Type B pancreatic cell (in vitro differentiated cells): ENCODE measurements around the gene SECTM1. TPM values are rescaled to one million over a fixed set of nuclear protein-coding genes. Genes with fewer than 3 reads are reported as not detected.

Experiments used
- DNase-seq: peaks from one replicate; pipeline ENCODE4 v3.0.0; 2021; ENCODE audit warnings: mixed read lengths; ENCODE audit not compliant: unreplicated experiment; ENCODE audit errors: extremely low spot score
- H3K27ac Mint-ChIP-seq: 2 replicates; pipeline ENCODE4 v1.8.0; 2021; ENCODE audit warnings: mild to moderate bottlenecking, mixed read lengths
- H3K27me3 Mint-ChIP-seq: 2 replicates; pipeline ENCODE4 v1.8.0; 2021; ENCODE audit warnings: mixed read lengths
- H3K36me3 Mint-ChIP-seq: 2 replicates; pipeline ENCODE4 v1.8.0; 2021; ENCODE audit warnings: mixed read lengths
- H3K4me1 Mint-ChIP-seq: one replicate; pipeline ENCODE4 v1.8.0; 2021; ENCODE audit warnings: mixed read lengths; ENCODE audit not compliant: unreplicated experiment
- H3K4me3 Mint-ChIP-seq: 2 replicates; pipeline ENCODE4 v1.8.0; 2021; ENCODE audit warnings: mild to moderate bottlenecking, mixed read lengths
- H3K9me3 Mint-ChIP-seq: 2 replicates; pipeline ENCODE4 v1.8.0; 2021; ENCODE audit warnings: mixed read lengths
- total RNA-seq: library from RNA; stranded (reverse); gene quantifications from 2 replicates; pipeline ENCODE4 v1.2.1, GENCODE V29; 2021; ENCODE audit warnings: low replicate concordance
- TF ChIP-seq, protein P1 (sequence below): fragments of 200-600 bp; sonication (generic); conservative IDR thresholded peaks from 2 replicates; pipeline ENCODE4 v1.5.0; 2021; ENCODE audit warnings: antibody characterized with exemption, mild to moderate bottlenecking

Gene SECTM1
- total RNA-seq, 1 donor from 2014 or later: 13.2 TPM

DNA sequence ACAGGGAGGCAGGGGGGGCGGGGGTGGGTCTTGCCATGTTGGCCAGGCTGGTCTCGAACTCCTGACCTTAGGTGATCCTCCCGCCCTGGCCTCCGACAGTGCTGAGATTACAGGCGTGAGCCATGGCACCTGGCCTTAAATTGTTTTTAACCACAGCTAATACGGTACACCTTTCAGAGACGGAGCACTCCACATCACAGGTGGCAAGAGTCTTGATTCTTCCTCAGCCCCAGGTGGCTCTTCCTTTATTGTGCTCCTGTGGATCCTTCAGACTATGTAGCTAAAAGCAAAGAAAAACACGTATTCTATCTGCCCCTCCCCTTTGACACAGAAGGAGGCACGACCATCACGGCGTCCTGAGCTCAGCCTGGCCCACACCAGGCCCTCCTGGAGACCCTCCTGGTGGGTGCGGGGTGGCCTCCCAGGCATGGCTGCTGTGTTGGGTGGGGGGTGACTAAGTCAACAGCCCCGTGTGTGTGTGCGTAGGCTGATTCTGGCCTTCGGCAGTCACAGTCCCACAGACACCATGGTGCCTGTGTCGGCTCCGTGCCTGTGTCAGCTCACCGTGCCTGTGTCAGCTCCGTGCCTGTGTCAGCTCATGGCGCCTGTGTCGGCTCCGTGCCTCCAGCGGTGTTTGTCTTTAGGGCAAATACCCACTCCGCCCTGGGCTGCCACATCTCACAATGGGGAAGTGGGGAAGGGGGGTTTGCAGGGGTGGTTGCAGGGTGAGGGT, 10.8 kb upstream of the SECTM1 start:
- Mint-ChIP-seq H3K36me3 (no peaks in the 10 kb centered on the region), H3K27ac (no peak overlapping the region)
- TF ChIP-seq, protein P1, sequence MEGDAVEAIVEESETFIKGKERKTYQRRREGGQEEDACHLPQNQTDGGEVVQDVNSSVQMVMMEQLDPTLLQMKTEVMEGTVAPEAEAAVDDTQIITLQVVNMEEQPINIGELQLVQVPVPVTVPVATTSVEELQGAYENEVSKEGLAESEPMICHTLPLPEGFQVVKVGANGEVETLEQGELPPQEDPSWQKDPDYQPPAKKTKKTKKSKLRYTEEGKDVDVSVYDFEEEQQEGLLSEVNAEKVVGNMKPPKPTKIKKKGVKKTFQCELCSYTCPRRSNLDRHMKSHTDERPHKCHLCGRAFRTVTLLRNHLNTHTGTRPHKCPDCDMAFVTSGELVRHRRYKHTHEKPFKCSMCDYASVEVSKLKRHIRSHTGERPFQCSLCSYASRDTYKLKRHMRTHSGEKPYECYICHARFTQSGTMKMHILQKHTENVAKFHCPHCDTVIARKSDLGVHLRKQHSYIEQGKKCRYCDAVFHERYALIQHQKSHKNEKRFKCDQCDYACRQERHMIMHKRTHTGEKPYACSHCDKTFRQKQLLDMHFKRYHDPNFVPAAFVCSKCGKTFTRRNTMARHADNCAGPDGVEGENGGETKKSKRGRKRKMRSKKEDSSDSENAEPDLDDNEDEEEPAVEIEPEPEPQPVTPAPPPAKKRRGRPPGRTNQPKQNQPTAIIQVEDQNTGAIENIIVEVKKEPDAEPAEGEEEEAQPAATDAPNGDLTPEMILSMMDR: no peak

DNA sequence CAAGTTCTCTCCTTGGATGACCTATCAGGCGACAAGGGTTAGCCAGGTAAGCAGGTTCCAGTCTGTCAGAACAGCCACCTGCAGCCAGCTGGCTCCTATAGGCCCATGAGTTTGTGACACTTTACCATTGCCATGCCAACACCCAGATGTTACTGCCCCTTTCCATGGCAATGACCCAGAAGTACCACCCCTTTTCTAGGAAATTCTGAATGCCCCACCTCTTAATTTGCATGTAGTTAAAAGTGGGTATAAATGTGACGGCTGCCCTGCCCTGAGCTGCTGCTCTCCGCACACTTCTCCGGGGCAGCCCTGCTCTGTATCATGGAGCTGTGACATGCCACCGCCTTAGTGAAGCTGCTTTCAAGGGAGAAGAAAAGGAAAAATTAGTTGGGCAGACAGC, 10.0 kb upstream of the SECTM1 start:
- no peak for DNase-seq
- Mint-ChIP-seq H3K4me3 (no peak overlapping the region), H3K27ac (peak overlapping the region; percentile 36), H3K9me3 (no peaks in the 10 kb centered on the region), H3K36me3 (no peaks in the 10 kb centered on the region), H3K4me1 (peaks cover 31% of the 10 kb centered on the region), H3K27me3 (peaks cover 4% of the 10 kb centered on the region)
- TF ChIP-seq, protein P1: no peak

More for the DNA sequence above, 10.8 kb upstream of the SECTM1 start:
- Mint-ChIP-seq H3K9me3 (no peaks in the 10 kb centered on the region), H3K4me3 (no peak overlapping the region), H3K27me3 (peaks cover 3% of the 10 kb centered on the region), H3K4me1 (peaks cover 31% of the 10 kb centered on the region)
- no peak for DNase-seq

DNA sequence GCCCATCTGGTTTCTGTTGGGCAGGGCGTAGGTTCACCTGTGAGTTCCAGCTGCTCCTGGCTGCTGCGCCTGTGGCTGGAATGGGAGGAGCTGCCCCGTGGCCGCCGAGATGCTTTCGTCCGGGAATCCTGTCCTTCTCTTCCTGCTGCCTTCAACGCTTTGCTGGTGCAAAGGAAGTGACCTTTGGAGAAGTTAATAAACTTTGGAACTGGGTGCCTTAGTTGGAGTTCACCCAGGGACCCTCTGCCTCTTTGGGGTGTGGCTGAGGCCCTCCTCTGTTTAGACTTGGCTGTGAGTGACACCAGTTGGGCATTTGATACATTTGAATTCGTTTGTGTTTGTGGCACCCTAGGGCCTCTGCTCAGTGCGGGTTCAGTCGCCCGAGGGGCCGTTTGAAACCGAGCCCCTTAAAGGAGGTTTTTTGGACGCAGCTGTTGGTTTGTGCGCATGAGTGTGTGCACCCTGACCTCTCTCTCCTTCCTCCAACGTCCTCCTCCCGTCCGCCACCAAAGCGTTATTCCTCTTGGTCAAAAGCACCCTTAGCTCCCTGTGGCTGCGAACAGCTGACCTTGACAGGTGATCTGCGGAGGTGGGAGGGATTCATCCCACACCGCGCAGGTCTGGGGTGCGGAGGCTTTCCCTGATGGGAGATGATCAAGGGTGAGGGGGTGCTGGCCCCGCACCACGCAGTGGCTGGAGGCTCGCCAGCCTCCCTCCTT, 9.0 kb upstream of the SECTM1 start:
- H3K4me1 Mint-ChIP-seq: peaks cover 33% of the 10 kb centered on the region
- DNase-seq: no peak
- no peak overlapping the region for H3K4me3 Mint-ChIP-seq
- H3K27ac Mint-ChIP-seq: no peak overlapping the region
- TF ChIP-seq, protein P1: no peak
- H3K27me3 Mint-ChIP-seq: peaks cover 4% of the 10 kb centered on the region
- H3K36me3 Mint-ChIP-seq: no peaks in the 10 kb centered on the region
- H3K9me3 Mint-ChIP-seq: no peaks in the 10 kb centered on the region

DNA sequence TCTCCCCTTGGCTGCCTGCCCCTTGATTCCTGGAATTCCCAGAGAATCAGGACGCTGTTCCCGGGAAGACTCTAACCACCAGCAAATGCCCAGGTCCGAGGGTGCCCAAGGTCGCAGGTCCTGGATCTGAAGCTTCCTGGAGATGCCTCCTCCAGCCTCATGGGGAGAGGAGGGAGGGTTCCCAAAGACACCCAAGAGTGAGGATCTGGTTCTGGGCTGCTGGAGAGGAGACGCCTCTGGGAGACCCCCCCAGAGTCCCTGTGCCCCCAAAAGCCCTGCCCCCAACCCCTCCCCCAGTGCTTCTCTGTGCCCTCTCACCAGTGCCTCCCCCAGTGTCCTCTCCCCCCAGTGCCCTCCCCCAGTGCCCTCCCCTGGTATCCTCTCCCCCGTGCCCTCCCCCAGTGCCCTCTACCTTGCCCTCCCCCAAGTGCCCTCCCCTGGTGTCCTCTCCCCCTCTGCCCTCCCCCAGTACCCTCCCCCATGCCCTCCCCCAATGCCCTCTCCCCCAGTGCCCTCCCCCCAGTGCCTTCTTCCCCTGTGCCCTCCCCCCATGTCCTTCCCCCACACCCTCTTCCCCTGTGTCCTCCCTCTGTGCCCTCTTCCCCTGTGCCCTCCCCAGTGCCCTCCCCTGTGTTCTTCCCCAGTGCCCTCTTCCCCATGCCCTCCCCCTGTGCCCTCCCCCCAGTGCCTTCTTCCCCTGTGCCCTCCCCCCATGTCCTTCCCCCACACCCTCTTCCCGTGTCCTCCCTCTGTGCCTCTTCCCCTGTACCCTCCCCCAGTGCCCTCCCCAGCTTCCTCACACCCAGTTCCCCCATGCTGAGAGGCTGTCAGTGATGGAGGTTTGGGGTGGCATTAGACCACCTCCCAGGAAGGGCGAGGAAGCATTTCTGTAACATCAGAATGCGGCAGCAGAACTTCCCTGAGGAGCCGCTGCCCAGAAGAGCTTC, 6.3 kb upstream of the SECTM1 start:
- TF ChIP-seq, protein P1: no peak
- DNase-seq: no peak
- no peaks in the 10 kb centered on the region for H3K36me3 Mint-ChIP-seq
- H3K9me3 Mint-ChIP-seq: no peaks in the 10 kb centered on the region
- peak overlapping the region; percentile 79 for H3K27ac Mint-ChIP-seq
- peak overlapping the region; percentile 77 for H3K4me3 Mint-ChIP-seq
- peaks cover 9% of the 10 kb centered on the region for H3K27me3 Mint-ChIP-seq
- H3K4me1 Mint-ChIP-seq: peaks cover 41% of the 10 kb centered on the region

DNA sequence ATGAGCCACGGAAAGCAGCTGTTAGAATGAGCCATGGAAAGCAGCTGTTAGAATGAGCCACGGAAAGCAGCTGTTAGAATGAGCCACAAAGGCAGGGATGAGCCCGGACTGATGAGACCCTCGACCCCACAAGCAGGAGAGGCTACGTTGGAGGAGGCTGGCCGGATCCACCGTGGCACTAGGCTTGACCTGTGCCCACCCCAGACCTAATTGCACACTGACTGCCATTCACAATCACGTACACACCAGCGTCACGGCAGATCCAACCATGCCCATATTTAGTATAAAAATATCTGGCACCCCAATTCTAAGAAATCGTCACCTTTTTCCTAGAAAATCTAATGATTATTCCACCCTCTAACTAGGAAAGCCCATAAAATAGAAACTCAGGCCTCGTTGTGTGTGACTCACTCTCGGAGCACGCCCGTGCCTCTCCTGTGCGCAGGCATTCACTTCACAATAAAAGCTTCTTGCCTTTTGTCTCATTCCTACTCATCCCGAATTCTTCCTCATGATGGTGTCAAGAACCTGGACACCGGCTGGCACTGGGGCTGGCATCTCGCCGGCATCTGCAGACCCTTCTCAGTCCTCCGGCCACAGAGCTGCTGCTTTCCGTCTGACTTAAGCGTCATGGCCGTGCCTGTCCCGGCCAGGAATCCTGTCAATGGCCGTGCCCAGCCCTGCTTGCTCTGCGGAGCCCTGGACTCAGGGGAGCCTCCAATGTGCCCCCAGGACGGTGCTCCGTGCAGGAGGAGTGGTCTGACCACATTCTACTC, 5.5 kb upstream of the SECTM1 start:
- peaks cover 10% of the 10 kb centered on the region for H3K27me3 Mint-ChIP-seq

More for the DNA sequence above, 5.5 kb upstream of the SECTM1 start:
- H3K9me3 Mint-ChIP-seq: no peaks in the 10 kb centered on the region
- TF ChIP-seq, protein P1: no peak
- H3K4me1 Mint-ChIP-seq: peaks cover 36% of the 10 kb centered on the region
- H3K27ac Mint-ChIP-seq: peak overlapping the region; percentile 79
- no peaks in the 10 kb centered on the region for H3K36me3 Mint-ChIP-seq
- no peak for DNase-seq
- peak overlapping the region; percentile 77 for H3K4me3 Mint-ChIP-seq
